SK-N-SH (cell line): ENCODE measurements around the gene ABL2. TPM values are rescaled to one million over a fixed set of nuclear protein-coding genes. Genes with fewer than 3 reads are reported as not detected.
A peak's percentile ranks its signal among the peaks of the same experiment; 100 is the strongest.

Experiments used
- CTCF ChIA-PET: fragments of 300-600, 350-600 bp; formaldehyde crosslinking; extraction: SDS; loops from one replicate; lab custom pipeline; 2021; lab: Yijun Ruan, JAX
- POLR2A ChIA-PET: fragments of 350-600 bp; sonication (Branson Sonifier 250); formaldehyde crosslinking; extraction: SDS; loops from one replicate; lab custom pipeline; 2020; ENCODE audit warnings: antibody characterized with exemption, inconsistent platforms; lab: Yijun Ruan, JAX
- DNase-seq: peaks from one replicate; pipeline ENCODE4 v3.0.0; 2012
- H2AFZ ChIP-seq: fragments of 200-600 bp; sonication (generic); 2 replicates; pipeline ENCODE4 v1.8.1; 2016; ENCODE audit warnings: antibody characterized with exemption, mild to moderate bottlenecking, low read depth
- H3F3A ChIP-seq: fragments of 200-600 bp; sonication (generic); replicated peaks from 2 replicates; pipeline ENCODE3; 2016; ENCODE audit warnings: antibody characterized with exemption, mild to moderate bottlenecking; ENCODE audit not compliant: insufficient read depth
- H3K27ac ChIP-seq, 2 experiments: fragments of 200-500 bp in 1 of 2; fragments of 200-600 bp in 1 of 2; sonication (Bioruptor generic) in 1 of 2; sonication (generic), shearing (Covaris generic) in 1 of 2; 2 replicates each; pipeline versions ENCODE4 v1.5.1 to v1.6.1; 2014 to 2016; ENCODE audit warnings: low read depth in 2 of 2, inconsistent platforms in 1 of 2, low read length in 1 of 2, mild to moderate bottlenecking in 1 of 2, mixed read lengths in 1 of 2
- H3K27me3 ChIP-seq: fragments of 200-600 bp; sonication (generic), shearing (Covaris generic); 2 replicates; pipeline ENCODE4 v1.6.1; 2016; ENCODE audit warnings: mixed run types; ENCODE audit not compliant: insufficient read depth
- H3K36me3 ChIP-seq, 2 experiments: fragments of 200-500 bp in 1 of 2; fragments of 200-600 bp in 1 of 2; sonication (Bioruptor generic) in 1 of 2; sonication (generic) in 1 of 2; replicated peaks in 1 of 2; 2 replicates each; pipeline versions ENCODE3 to v1.5.1; 2014 to 2016; ENCODE audit warnings: low read length in 1 of 2, mild to moderate bottlenecking in 1 of 2; ENCODE audit not compliant: insufficient read depth in 2 of 2, control insufficient read depth in 1 of 2
- H3K4me1 ChIP-seq, 2 experiments: fragments of 200-500 bp in 1 of 2; fragments of 200-600 bp in 1 of 2; sonication (Bioruptor generic) in 1 of 2; sonication (generic), shearing (Covaris generic) in 1 of 2; 2 replicates each; pipeline versions ENCODE4 v1.5.1 to v1.6.1; 2014 to 2016; ENCODE audit warnings: low read depth in 1 of 2, low read length in 1 of 2, mixed run types in 1 of 2; ENCODE audit not compliant: insufficient read depth in 2 of 2, control insufficient read depth in 1 of 2
- H3K4me2 ChIP-seq: fragments of 200-600 bp; sonication (generic), shearing (Covaris generic); 2 replicates; pipeline ENCODE4 v1.6.1; 2017; ENCODE audit warnings: mixed run types
- H3K4me3 ChIP-seq, 2 experiments: fragments of 200-500 bp in 1 of 2; fragments of 200-600 bp in 1 of 2; sonication (Bioruptor generic) in 1 of 2; sonication (generic), shearing (Covaris generic) in 1 of 2; 2 replicates each; pipeline versions ENCODE4 v1.5.1 to v1.8.1; 2014 to 2016; ENCODE audit warnings: low read depth in 2 of 2, inconsistent platforms in 1 of 2, low read length in 1 of 2, mild to moderate bottlenecking in 1 of 2, mixed read lengths in 1 of 2, moderate library complexity in 1 of 2
- H3K79me2 ChIP-seq: fragments of 200-600 bp; sonication (generic); 2 replicates; pipeline ENCODE4 v1.8.1; 2017; ENCODE audit warnings: mild to moderate bottlenecking; ENCODE audit not compliant: insufficient read depth
- H3K9ac ChIP-seq: fragments of 200-600 bp; sonication (generic); 2 replicates; pipeline ENCODE4 v1.6.1; 2017; ENCODE audit warnings: mixed run types
- H3K9me2 ChIP-seq: fragments of 200-600 bp; sonication (generic); 2 replicates; pipeline ENCODE4 v1.6.1; 2017; ENCODE audit warnings: mixed run types
- H3K9me3 ChIP-seq: fragments of 200-600 bp; sonication (generic); 2 replicates; pipeline ENCODE4 v1.6.1; 2017; ENCODE audit warnings: mixed run types, mild to moderate bottlenecking, moderate library complexity
- H4K20me1 ChIP-seq: fragments of 200-600 bp; sonication (generic); 2 replicates; pipeline ENCODE4 v1.6.1; 2017; ENCODE audit warnings: mild to moderate bottlenecking, mixed run types; ENCODE audit not compliant: insufficient read depth
- ELF1 ChIP-seq: IDR thresholded peaks from 2 replicates; pipeline ENCODE4 v1.4.0; 2012
- EP300 ChIP-seq, 2 experiments: IDR thresholded peaks; 2 replicates each; pipeline versions ENCODE4 v1.4.0 to v1.6.1; 2012; ENCODE audit warnings: borderline replicate concordance in 1 of 2, low read depth in 1 of 2, low read length in 1 of 2
- FOSL2 ChIP-seq: IDR thresholded peaks from 2 replicates; pipeline ENCODE4 v1.4.0; 2012; ENCODE audit warnings: low read depth, mild to moderate bottlenecking, moderate library complexity, borderline replicate concordance
- FOXJ3 ChIP-seq: sonication (generic); formaldehyde crosslinking; IDR thresholded peaks from 2 replicates; pipeline ENCODE4 v1.5.1; 2020; ENCODE audit warnings: mild to moderate bottlenecking, missing genetic modification reagents
- FOXM1 ChIP-seq: IDR thresholded peaks from 2 replicates; pipeline ENCODE4 v1.4.0; 2012; ENCODE audit warnings: low read depth, mild to moderate bottlenecking
- IRF3 ChIP-seq: fragments of 150-350 bp; IDR thresholded peaks from 2 replicates; pipeline ENCODE4 v1.6.1; 2016; ENCODE audit warnings: mild to moderate bottlenecking, low read depth, low read length
- JUND ChIP-seq: IDR thresholded peaks from 2 replicates; pipeline ENCODE4 v1.4.0; 2012
- MAX ChIP-seq: IDR thresholded peaks from 2 replicates; pipeline ENCODE4 v1.4.0; 2012; ENCODE audit warnings: low read depth
- MEF2A ChIP-seq: IDR thresholded peaks from 2 replicates; pipeline ENCODE4 v1.4.0; 2012; ENCODE audit warnings: low read depth, borderline replicate concordance
- NRF1 ChIP-seq: IDR thresholded peaks from 2 replicates; pipeline ENCODE4 v1.6.1; 2012; ENCODE audit warnings: low read depth, mild to moderate bottlenecking, low read length
- PBX3 ChIP-seq: IDR thresholded peaks from 2 replicates; pipeline ENCODE4; 2012
- RAD21 ChIP-seq: IDR thresholded peaks from 2 replicates; pipeline ENCODE4 v1.6.1; 2012; ENCODE audit warnings: mild to moderate bottlenecking, low read length
- RCOR1 ChIP-seq: fragments of 150-350 bp; IDR thresholded peaks from 2 replicates; pipeline ENCODE4 v1.6.1; 2017; ENCODE audit warnings: antibody characterized with exemption, low read length
- SMC3 ChIP-seq: IDR thresholded peaks from 2 replicates; pipeline ENCODE4 v1.6.1; 2012; ENCODE audit warnings: low read depth, low read length, improper control_type of control experiment
- TCF12 ChIP-seq: IDR thresholded peaks from 2 replicates; pipeline ENCODE4 v1.4.0; 2012
- USF1 ChIP-seq: IDR thresholded peaks from 2 replicates; pipeline ENCODE4 v1.4.0; 2012; ENCODE audit warnings: low read depth, borderline replicate concordance
- USF2 ChIP-seq: fragments of 150-350 bp; IDR thresholded peaks from 2 replicates; pipeline ENCODE4 v1.6.1; 2017; ENCODE audit warnings: antibody characterized with exemption, low read length, low read depth, borderline replicate concordance
- ZBTB33 ChIP-seq: IDR thresholded peaks from 2 replicates; pipeline ENCODE4 v1.4.0; 2012; ENCODE audit warnings: low read depth, borderline replicate concordance
- WGBS: methylation state at CpG from one replicate; pipeline ENCODE4 v1.1.6; 2017; ENCODE audit warnings: low lambda C conversion rate; 5-methylcytosine and 5-hydroxymethylcytosine counted together
- polyA plus RNA-seq, 3 experiments: library from polyadenylated mRNA; depleted of rRNA; stranded (reverse); fragments of >200 nt; gene quantifications; 2 replicates each; pipeline ENCODE4 v1.2.3, GENCODE V29; 2012

The ABL2 gene
- polyA plus RNA-seq, 1 of the 3 experiments (the other 2 are of a cell fraction): 7.5 TPM

GRCh38 chr1:179230721-179231120 is 1.2 kb upstream of the ABL2 start:
- Histone ChIP-seq H3K27ac (peak overlapping the region; percentile 71 to 75; a peak in 3 of 4 replicates), H3K9ac (peak overlapping the region; percentile 80; the same call in 1 of the 2 replicates), H3K27me3 (no peaks in the 10 kb centered on the region), H3K4me1 (peaks cover 6 to 9% of the 10 kb centered on the region in 2 experiments; a peak in 3 of 4 replicates), H3K4me3 (no peak overlapping the region), H3K4me2 (peak overlapping the region; percentile 99; the same call in 1 of the 2 replicates), H3F3A (peaks cover 31% of the 10 kb centered on the region), H4K20me1 (0 out of 2 replicates have a peak, but pooled peaks cover 4% of the 10 kb centered on the region), H3K79me2 (peaks cover 32% of the 10 kb centered on the region), H2AFZ (no peak overlapping the region; the same call in 1 of the 2 replicates), H3K36me3 (no peaks in the 10 kb centered on the region), H3K9me2 (no peaks in the 10 kb centered on the region), H3K9me3 (no peaks in the 10 kb centered on the region)
- no peak for DNase-seq
- WGBS: 81% methylated on average over 3 of the region's 3 CpGs
- ChIA-PET CTCF (interaction anchor here (1.1 to 1.4 kb wide), 2 partner anchors 109 to 140 kb away, joined by 3 to 4 read pairs; no protein-coding TSS in a partner anchor), POLR2A (no interaction called here)
- TF ChIP-seq MEF2A: no peak
- no peak for TF ChIP-seq SMC3
- TF ChIP-seq IRF3: no peak
- TF ChIP-seq NRF1: no peak
- no peak for TF ChIP-seq TCF12

GRCh38 chr1:179230251-179230650 is 774 bp upstream of the ABL2 start:
- Histone ChIP-seq H3K4me3 (peak overlapping the region; percentile 77 to 82), H3K9me2 (no peaks in the 10 kb centered on the region), H2AFZ (peak overlapping the region; percentile 99), H3K79me2 (peaks cover 37% of the 10 kb centered on the region), H3K36me3 (no peaks in the 10 kb centered on the region), H3K4me2 (peak overlapping the region; percentile 99), H4K20me1 (peaks cover 7% of the 10 kb centered on the region; the same call in 1 of the 2 replicates), H3K9me3 (no peaks in the 10 kb centered on the region), H3F3A (peaks cover 31% of the 10 kb centered on the region), H3K27ac (peak overlapping the region; percentile 71 to 75; a peak in 3 of 4 replicates), H3K9ac (peak overlapping the region; percentile 80), H3K27me3 (no peaks in the 10 kb centered on the region), H3K4me1 (peaks cover 6 to 9% of the 10 kb centered on the region in 2 experiments; a peak in 3 of 4 replicates)
- DNase-seq: peak; percentile 17
- WGBS: 24% methylated on average over 5 of the region's 5 CpGs
- CTCF ChIA-PET: interaction anchor here (1.4 kb wide), 1 partner anchor 140 kb away, joined by 4 read pairs; no protein-coding TSS in a partner anchor
- POLR2A ChIA-PET: interaction anchor here (0.5 kb wide), 1 partner anchor 106 kb away, joined by 3 read pairs; no protein-coding TSS in a partner anchor
- TF ChIP-seq MAX (peak; percentile 92), RAD21 (no peak), IRF3 (no peak), ELF1 (no peak), ZBTB33 (no peak), RCOR1 (no peak), EP300 (IDR thresholded peaks at IDR 0.05; ENCODE audit: borderline replicate concordance in 1 of 2, low read depth in 1 of 2, low read length in 1 of 2) (no peak), MEF2A (no peak), FOSL2 (peak; percentile 69), JUND (peak; percentile 57), PBX3 (peak; percentile 44; the same call in 1 of the 2 replicates), FOXM1 (no peak), FOXJ3 (CRISPR knock-in tag) (no peak), USF2 (no peak), USF1 (peak; percentile 62; the same call in 1 of the 2 replicates), TCF12 (peak; percentile 25; the same call in 1 of the 2 replicates)
